Right lobe of liver (tissue), 4 donors: ENCODE measurements around the gene BCDIN3D.

Source experiments
- POLR2A ChIP-seq: fragments of 450-650 bp; IDR thresholded peaks from one replicate; pipeline ENCODE4 v1.6.1; 2017; ENCODE audit warnings: antibody characterized with exemption, mild to moderate bottlenecking
- TF ChIP-seq, protein P1 (sequence below), 4 donors: fragments of 200-600 bp in 3 of 4; fragments of 450-650 bp in 1 of 4; IDR thresholded peaks; one replicate each; pipeline versions ENCODE4 v1.5.1 to v1.8.0; 2016 to 2022; ENCODE audit warnings: antibody characterized with exemption in 4 of 4, mild to moderate bottlenecking in 2 of 4
- donor health status: DM: no; HTN: no; CAD: no.
- donor health status: DM: no; HTN: no; CAD: no.
- donor health status: DM: no; HTN: yes; CAD: no.

DNA sequence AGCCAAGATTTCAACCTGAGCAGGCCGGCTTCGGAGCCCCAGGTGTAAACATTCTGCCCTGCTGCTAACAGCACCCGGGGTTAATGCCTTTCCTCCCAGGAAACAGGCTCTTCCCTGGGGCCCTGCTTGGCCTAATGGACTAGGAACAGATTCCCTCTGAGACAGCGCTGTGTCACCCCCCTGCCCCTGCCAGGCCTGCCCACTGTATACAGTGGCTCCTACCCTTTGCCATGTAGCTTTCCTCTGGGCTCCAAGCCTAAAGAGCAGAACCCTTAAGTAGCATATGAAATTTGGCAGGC, 28.3 kb upstream of the BCDIN3D start:
- TF ChIP-seq, protein P1, sequence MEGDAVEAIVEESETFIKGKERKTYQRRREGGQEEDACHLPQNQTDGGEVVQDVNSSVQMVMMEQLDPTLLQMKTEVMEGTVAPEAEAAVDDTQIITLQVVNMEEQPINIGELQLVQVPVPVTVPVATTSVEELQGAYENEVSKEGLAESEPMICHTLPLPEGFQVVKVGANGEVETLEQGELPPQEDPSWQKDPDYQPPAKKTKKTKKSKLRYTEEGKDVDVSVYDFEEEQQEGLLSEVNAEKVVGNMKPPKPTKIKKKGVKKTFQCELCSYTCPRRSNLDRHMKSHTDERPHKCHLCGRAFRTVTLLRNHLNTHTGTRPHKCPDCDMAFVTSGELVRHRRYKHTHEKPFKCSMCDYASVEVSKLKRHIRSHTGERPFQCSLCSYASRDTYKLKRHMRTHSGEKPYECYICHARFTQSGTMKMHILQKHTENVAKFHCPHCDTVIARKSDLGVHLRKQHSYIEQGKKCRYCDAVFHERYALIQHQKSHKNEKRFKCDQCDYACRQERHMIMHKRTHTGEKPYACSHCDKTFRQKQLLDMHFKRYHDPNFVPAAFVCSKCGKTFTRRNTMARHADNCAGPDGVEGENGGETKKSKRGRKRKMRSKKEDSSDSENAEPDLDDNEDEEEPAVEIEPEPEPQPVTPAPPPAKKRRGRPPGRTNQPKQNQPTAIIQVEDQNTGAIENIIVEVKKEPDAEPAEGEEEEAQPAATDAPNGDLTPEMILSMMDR (IDR thresholded peaks at IDR 0.05) = no peak
- no peak for TF ChIP-seq POLR2A
